ENCODE results near the gene SPTBN1.

SPTBN1 gene

DNA sequence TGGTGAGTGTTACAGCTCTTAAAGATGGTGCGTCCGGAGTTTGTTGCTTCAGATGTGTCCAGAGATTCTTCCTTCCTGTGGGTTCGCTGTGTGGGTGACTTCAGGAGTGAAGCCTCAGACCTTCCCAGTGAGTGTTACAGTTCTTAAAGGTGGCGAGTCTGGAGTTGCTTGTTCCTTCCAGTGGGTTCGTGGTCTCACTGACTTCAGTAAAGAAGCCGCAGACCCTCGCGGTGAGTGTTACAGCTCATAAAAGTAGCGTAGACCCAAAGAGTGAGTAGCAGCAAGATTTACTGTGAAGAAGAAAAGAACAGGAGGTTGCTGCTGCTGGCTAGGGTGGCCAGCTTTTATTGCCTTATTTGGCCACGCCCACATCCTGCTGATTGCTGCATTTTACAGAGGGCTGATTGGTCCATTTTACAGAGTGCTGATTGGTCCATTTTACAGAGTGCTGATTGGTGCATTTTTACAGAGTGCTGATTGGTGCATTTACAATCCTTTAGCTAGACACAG, 34.0 kb upstream of the SPTBN1 start:
- no peak overlapping the region for H3K4me3 ChIP-seq (ENCODE audit: low read length)
- H3K27me3 ChIP-seq (ENCODE audit: control insufficient read depth, insufficient read depth, low read length): no peaks in the 10 kb centered on the region
- no peaks in the 10 kb centered on the region for H3K9me3 ChIP-seq (ENCODE audit: control insufficient read depth, low read depth, low read length)
- no peak overlapping the region for H3K27ac ChIP-seq (ENCODE audit: low read length)
- no peak overlapping the region for H3K9ac ChIP-seq (ENCODE audit: low read length)
- H3K4me1 ChIP-seq (ENCODE audit: control insufficient read depth, low read depth, low read length): no peaks in the 10 kb centered on the region
- H3K36me3 ChIP-seq (ENCODE audit: control insufficient read depth, low read depth, low read length): no peaks in the 10 kb centered on the region

DNA sequence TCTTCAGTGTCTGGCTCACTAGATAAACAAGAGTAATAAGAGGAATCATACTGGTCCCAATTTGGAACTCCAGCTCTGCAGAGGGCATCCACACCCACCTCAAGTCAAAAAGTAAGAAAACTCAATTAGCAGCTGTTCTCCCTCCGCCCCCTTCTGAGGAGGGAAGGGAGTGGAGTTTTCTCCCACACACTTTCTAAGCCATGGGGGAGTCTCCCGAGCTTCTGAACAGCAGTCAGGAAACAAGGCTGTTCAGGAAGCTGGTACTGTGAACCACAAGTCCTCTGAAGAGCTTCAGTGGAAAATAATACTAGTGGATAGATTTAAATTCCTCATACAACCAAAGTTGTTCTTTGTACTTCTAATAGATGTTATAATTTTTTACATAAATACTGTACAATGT, 32.9 kb upstream of the SPTBN1 start:
- no peaks in the 10 kb centered on the region for H3K9me3 ChIP-seq (ENCODE audit: control insufficient read depth, low read depth, low read length)
- H3K9ac ChIP-seq (ENCODE audit: low read length): no peak overlapping the region
- no peaks in the 10 kb centered on the region for H3K4me1 ChIP-seq (ENCODE audit: control insufficient read depth, low read depth, low read length)
- H3K27ac ChIP-seq (ENCODE audit: low read length): no peak overlapping the region
- no peaks in the 10 kb centered on the region for H3K36me3 ChIP-seq (ENCODE audit: control insufficient read depth, low read depth, low read length)
- no peaks in the 10 kb centered on the region for H3K27me3 ChIP-seq (ENCODE audit: control insufficient read depth, insufficient read depth, low read length)
- H3K4me3 ChIP-seq (ENCODE audit: low read length): no peak overlapping the region

DNA sequence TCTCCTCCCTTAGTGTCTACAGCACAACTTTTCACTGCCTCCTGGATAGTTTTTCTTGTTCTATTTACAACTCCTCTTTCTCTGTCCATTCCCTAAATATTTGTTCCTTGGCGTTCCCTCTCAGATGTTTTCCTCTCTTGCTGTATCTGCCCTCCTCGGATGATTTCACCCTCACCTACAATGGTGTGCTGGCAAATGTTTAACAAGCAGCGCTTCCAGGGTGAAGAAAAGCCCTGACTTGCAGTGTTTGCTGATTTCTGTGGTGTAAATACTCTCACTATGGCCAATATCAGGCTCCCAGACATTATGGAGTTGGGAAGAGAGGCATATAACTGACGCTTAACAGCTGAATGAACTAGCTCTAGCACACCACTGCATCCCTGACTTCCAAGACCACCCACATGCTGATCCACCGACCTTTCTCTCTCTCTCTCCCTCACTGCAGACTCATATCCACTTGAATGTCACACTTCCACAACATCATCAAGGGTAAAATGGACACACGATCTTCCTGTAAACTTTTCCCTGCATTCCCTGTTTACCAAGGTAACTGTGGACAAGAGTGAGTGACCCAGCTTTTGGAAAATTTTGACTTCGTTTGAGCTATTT, 31.5 kb upstream of the SPTBN1 start:
- no peaks in the 10 kb centered on the region for H3K27me3 ChIP-seq (ENCODE audit: control insufficient read depth, insufficient read depth, low read length)
- no peak overlapping the region for H3K9ac ChIP-seq (ENCODE audit: low read length)
- no peaks in the 10 kb centered on the region for H3K4me1 ChIP-seq (ENCODE audit: control insufficient read depth, low read depth, low read length)
- no peaks in the 10 kb centered on the region for H3K36me3 ChIP-seq (ENCODE audit: control insufficient read depth, low read depth, low read length)
- no peak overlapping the region for H3K27ac ChIP-seq (ENCODE audit: low read length)
- H3K9me3 ChIP-seq (ENCODE audit: control insufficient read depth, low read depth, low read length): no peaks in the 10 kb centered on the region
- H3K4me3 ChIP-seq (ENCODE audit: low read length): no peak overlapping the region

DNA sequence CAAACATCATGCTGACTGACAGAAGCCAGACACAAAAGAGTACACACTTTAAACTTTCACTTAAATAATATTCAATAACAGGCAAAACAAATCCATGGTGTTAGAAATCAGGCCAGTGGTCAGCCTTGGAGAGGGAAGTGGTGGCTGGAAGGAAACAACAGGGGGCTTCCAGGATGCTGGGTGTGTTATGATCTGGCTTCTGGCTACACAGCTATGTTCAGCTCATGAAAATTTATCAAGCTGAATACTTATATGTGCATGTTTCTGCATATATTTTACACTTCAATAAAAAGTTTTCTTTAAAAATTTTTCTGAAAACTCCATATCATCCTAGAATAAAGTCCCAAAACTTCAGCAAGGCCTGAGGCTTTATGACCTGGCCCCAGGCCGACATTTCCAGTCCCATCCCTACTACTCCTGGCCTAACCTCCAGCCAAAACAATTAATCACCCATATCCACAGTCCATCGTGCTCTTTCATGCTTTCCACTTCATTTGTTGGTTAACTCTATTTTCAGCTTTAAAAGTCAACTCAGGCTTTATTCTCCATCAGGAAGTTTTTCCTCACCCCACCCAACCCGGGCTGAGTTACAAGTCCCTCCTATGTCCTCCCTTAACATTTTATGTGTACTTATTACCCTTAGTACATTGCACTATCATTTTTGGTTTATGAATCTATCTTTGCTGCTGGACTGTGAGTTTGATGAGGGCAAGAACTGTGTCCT, 27.9 kb upstream of the SPTBN1 start:
- Histone ChIP-seq H3K36me3 (ENCODE audit: control insufficient read depth, low read depth, low read length) (no peaks in the 10 kb centered on the region), H3K9ac (ENCODE audit: low read length) (no peak overlapping the region), H3K4me3 (ENCODE audit: low read length) (no peak overlapping the region), H3K9me3 (ENCODE audit: control insufficient read depth, low read depth, low read length) (no peaks in the 10 kb centered on the region), H3K27ac (ENCODE audit: low read length) (no peak overlapping the region), H3K4me1 (ENCODE audit: control insufficient read depth, low read depth, low read length) (no peaks in the 10 kb centered on the region), H3K27me3 (ENCODE audit: control insufficient read depth, insufficient read depth, low read length) (no peaks in the 10 kb centered on the region)

DNA sequence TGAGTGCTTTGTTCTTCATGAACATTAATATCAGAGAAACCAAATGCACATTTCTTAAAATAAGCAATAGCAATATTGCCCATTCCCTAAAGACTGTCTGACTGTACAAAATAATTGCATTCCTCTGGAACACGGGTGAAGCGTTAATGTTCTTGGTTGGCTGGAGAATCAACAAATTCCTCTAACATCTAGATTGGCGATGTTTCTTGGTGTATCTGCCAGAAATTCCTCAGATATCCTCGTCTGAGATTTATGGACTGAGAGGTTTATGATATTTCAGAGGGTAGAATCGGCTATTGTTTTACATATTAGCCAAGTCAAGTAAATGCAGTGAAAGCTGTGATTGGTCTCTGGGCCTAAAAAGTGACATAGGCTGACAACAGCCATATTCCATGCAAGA, 27.1 kb upstream of the SPTBN1 start:
- Histone ChIP-seq H3K36me3 (ENCODE audit: control insufficient read depth, low read depth, low read length) (no peaks in the 10 kb centered on the region), H3K4me3 (ENCODE audit: low read length) (no peak overlapping the region), H3K9ac (ENCODE audit: low read length) (no peak overlapping the region), H3K4me1 (ENCODE audit: control insufficient read depth, low read depth, low read length) (no peaks in the 10 kb centered on the region), H3K9me3 (ENCODE audit: control insufficient read depth, low read depth, low read length) (no peaks in the 10 kb centered on the region), H3K27ac (ENCODE audit: low read length) (no peak overlapping the region), H3K27me3 (ENCODE audit: control insufficient read depth, insufficient read depth, low read length) (no peaks in the 10 kb centered on the region)

DNA sequence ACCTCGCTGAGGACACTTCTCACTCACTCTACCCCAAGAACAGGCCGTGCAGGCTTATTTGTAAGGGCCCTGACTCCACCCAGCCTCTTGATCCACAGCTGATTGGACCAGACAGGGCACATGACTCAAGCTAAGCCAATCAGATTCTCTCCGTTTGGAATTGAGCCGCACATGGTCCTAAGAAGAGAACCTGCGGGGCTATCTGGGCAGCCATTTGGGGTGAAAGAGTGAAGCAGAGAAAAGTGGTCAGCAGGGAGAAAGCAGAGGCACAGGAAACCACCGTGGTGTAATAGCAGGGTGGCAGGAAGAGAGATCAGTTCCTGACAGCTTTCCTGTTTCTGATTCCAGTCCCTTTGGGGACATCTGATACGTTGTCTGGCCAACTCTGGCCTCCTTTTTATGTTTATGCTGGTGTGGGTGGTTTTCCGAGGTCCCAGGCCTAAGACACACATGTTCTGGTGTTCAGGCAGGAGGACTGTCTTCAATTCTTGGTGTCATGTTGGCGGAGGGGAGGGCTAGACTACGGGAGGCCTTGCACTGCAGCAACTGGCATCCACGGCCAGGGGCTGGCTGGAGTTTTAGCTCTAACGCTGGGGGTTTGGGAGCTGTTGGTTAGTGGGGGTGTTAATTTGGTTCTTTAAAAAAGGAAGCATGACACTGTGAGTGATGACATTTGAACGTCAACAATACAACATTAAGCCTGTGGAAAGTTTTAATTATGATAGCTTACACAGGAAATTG, 26.1 kb upstream of the SPTBN1 start:
- H3K4me3 ChIP-seq (ENCODE audit: low read length): no peak overlapping the region
- no peaks in the 10 kb centered on the region for H3K36me3 ChIP-seq (ENCODE audit: control insufficient read depth, low read depth, low read length)
- no peaks in the 10 kb centered on the region for H3K27me3 ChIP-seq (ENCODE audit: control insufficient read depth, insufficient read depth, low read length)
- no peaks in the 10 kb centered on the region for H3K9me3 ChIP-seq (ENCODE audit: control insufficient read depth, low read depth, low read length)
- H3K9ac ChIP-seq (ENCODE audit: low read length): no peak overlapping the region
- H3K4me1 ChIP-seq (ENCODE audit: control insufficient read depth, low read depth, low read length): no peaks in the 10 kb centered on the region
- H3K27ac ChIP-seq (ENCODE audit: low read length): no peak overlapping the region

DNA sequence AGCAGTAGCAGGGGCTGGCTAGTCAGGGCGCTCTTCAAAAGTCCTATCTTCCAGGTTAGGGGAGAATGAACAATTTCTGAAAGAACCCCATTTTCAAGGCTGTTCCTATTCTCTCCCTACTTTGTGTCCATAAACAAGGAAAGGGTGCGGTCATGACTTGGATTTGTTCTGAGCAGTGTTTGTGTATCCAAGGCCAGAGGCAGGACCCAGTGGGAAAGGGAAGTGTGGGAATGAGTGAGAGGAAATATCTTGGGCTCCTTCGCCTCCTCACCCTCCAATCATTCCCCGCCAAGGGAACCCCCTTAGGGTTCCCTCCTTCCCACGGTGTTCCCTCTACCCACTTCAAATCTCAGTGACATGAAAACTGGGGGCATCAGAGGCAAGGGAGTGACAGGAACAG, 25.5 kb upstream of the SPTBN1 start:
- no peaks in the 10 kb centered on the region for H3K4me1 ChIP-seq (ENCODE audit: control insufficient read depth, low read depth, low read length)
- H3K4me3 ChIP-seq (ENCODE audit: low read length): no peak overlapping the region
- H3K36me3 ChIP-seq (ENCODE audit: control insufficient read depth, low read depth, low read length): no peaks in the 10 kb centered on the region
- no peaks in the 10 kb centered on the region for H3K9me3 ChIP-seq (ENCODE audit: control insufficient read depth, low read depth, low read length)
- no peaks in the 10 kb centered on the region for H3K27me3 ChIP-seq (ENCODE audit: control insufficient read depth, insufficient read depth, low read length)
- no peak overlapping the region for H3K9ac ChIP-seq (ENCODE audit: low read length)
- H3K27ac ChIP-seq (ENCODE audit: low read length): no peak overlapping the region

DNA sequence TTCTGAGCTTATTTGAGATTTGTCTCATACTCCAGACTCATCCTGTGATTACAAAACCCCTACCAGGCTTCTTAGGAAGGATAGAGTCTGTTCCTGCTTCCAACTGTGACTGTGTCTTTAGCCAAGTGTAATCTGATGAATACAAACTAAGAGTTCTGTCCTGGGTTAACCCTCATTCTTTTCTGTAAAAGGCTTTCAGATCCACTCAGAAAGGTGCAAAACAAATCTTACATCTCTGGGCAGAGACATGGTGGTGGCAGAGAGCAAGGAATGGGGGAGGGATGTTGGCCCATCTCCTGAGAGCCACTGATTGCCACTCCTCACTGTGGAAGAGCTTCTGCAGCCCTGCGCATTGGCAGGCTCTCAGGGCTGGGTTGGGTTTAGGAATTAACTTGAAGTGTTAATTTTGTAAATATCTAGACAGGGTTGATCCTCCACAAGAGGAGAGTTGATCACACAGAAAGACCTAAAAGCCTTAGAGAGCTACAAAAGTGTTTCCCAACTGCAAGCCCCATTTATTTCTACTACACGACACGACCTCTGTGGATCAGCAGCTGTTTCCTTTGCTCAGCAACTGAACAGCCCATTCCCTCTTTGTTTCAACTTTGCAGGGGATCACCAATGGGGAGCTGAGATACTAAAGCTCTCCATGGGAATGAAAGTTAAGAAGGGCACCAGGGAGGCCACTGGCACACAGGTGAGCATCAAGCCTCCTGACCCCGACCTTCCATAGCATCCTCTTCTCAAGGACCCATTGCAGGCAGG, 23.7 kb upstream of the SPTBN1 start:
- no peak overlapping the region for H3K4me3 ChIP-seq (ENCODE audit: low read length)

DNA sequence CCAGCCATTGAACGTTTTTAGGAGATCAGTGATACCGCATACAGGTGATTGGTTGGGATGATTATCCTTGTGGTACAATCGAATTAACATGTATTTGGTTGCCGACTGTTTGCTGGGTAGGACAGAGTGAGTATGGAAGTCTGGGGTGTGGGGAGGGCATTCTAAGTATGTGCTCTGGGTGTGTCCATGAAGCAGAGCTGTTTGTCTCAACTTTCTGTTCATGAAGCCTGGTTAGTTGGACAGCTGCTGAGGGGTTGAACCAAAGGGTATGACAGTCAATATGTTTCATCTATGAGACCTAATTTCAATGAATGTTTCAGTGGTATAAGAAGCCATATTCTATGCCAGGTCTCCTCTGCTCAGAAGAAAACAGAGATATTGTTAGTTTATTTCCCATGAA, 21.9 kb upstream of the SPTBN1 start:
- no peaks in the 10 kb centered on the region for H3K36me3 ChIP-seq (ENCODE audit: control insufficient read depth, low read depth, low read length)
- no peak overlapping the region for H3K9ac ChIP-seq (ENCODE audit: low read length)
- H3K27me3 ChIP-seq (ENCODE audit: control insufficient read depth, insufficient read depth, low read length): no peaks in the 10 kb centered on the region
- no peak overlapping the region for H3K27ac ChIP-seq (ENCODE audit: low read length)
- no peaks in the 10 kb centered on the region for H3K4me1 ChIP-seq (ENCODE audit: control insufficient read depth, low read depth, low read length)
- no peaks in the 10 kb centered on the region for H3K9me3 ChIP-seq (ENCODE audit: control insufficient read depth, low read depth, low read length)
- H3K4me3 ChIP-seq (ENCODE audit: low read length): no peak overlapping the region

More for the DNA sequence above, 23.7 kb upstream of the SPTBN1 start:
- Histone ChIP-seq H3K9ac (ENCODE audit: low read length) (no peak overlapping the region), H3K36me3 (ENCODE audit: control insufficient read depth, low read depth, low read length) (no peaks in the 10 kb centered on the region), H3K4me1 (ENCODE audit: control insufficient read depth, low read depth, low read length) (no peaks in the 10 kb centered on the region), H3K27me3 (ENCODE audit: control insufficient read depth, insufficient read depth, low read length) (no peaks in the 10 kb centered on the region), H3K27ac (ENCODE audit: low read length) (no peak overlapping the region), H3K9me3 (ENCODE audit: control insufficient read depth, low read depth, low read length) (no peaks in the 10 kb centered on the region)

DNA sequence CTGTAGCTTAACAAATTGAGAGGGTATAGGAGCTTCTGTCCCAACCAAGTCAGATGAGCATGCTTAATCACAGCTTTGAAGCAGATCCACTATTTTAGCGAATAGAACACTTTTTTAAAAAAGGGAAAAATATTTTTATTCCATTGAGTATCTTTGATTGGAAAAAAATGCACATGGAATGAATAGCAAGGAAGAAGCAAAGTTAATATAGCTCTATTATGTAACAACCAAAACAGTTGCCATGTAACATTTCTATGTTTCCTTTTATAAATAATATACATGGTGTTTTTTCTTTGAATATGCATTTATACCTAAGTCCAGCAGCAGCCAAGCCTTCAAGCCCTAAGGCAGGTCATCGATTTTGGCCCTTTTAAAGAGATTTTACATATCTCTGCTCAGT, 21.4 kb upstream of the SPTBN1 start:
- Histone ChIP-seq H3K4me1 (ENCODE audit: control insufficient read depth, low read depth, low read length) (no peaks in the 10 kb centered on the region), H3K36me3 (ENCODE audit: control insufficient read depth, low read depth, low read length) (no peaks in the 10 kb centered on the region), H3K27ac (ENCODE audit: low read length) (no peak overlapping the region), H3K9ac (ENCODE audit: low read length) (no peak overlapping the region), H3K27me3 (ENCODE audit: control insufficient read depth, insufficient read depth, low read length) (no peaks in the 10 kb centered on the region), H3K4me3 (ENCODE audit: low read length) (no peak overlapping the region), H3K9me3 (ENCODE audit: control insufficient read depth, low read depth, low read length) (no peaks in the 10 kb centered on the region)
